GM23338 (cell line): ENCODE data around the gene KRTAP10-1.

ENCODE experiments used
- CTCF ChIP-seq, 2 experiments: fragments of 200-600 bp in 1 of 2; sonication (generic) in 1 of 2; conservative IDR thresholded peaks; 2 replicates each; pipeline versions ENCODE4 v1.5.1 to v1.6.1; 2016 to 2017; ENCODE audit warnings: antibody characterized with exemption in 2 of 2, low read depth in 2 of 2, mild to moderate bottlenecking in 2 of 2, moderate library complexity in 1 of 2
- EZH2 ChIP-seq: fragments of 200-600 bp; sonication (generic); IDR thresholded peaks from one replicate; pipeline ENCODE4 v1.8.0; 2017; ENCODE audit warnings: antibody characterized with exemption, mild to moderate bottlenecking, low read depth; ENCODE audit not compliant: unreplicated experiment
- POLR2AphosphoS5 ChIP-seq: IDR thresholded peaks from 2 replicates; pipeline ENCODE4 v1.6.1; 2016; ENCODE audit warnings: antibody characterized with exemption, low read depth
- REST ChIP-seq: IDR thresholded peaks from one replicate; pipeline ENCODE4 v1.6.1; 2018; ENCODE audit warnings: antibody characterized with exemption; ENCODE audit not compliant: unreplicated experiment

DNA sequence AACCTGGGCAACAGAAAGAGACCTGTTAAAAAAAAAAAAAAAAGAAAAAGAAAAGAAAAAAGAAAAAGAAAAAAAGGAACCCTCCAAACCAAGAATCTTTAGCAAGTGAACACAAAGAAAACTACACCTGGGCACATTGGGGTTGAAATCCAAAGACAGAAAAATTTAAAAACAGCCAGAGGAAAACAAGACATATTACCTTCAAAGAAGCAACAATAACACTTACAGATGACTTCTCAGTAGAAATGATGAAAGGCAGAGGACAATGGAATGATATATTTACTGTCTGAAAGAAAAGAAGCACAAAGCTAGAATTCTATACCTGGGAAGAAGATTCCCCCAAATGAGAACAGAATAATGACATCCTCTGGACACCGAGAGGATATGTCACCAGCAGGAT lies 2.7 kb upstream of the KRTAP10-1 start:
- no peak for TF ChIP-seq CTCF (conservative IDR thresholded peaks at IDR 0.05; ENCODE audit: low read depth in 2 of 2)
- TF ChIP-seq EZH2 = no peak
- TF ChIP-seq POLR2AphosphoS5 = no peak
- TF ChIP-seq REST = no peak
